Immature natural killer cell (primary cell): Measurements from ENCODE around the gene R3HDM4. TPM values are rescaled to one million over a fixed set of nuclear protein-coding genes. Genes with fewer than 3 reads are reported as not detected.
A peak's percentile ranks its signal among the peaks of the same experiment; 100 is the strongest.
"Not testable (repeated sequence)": the region's sequence is repeated elsewhere in the genome, so short reads cannot be mapped to it uniquely, and the experiment has no call there.

ENCODE experiments used
- DNase-seq, 3 donors: peaks; one replicate each; pipeline ENCODE4 v3.0.0; 2022; ENCODE audit warnings: mixed read lengths in 1 of 3
- H3K27ac Mint-ChIP-seq, 6 donors: one replicate each; pipeline ENCODE4 v1.8.0; 2020; ENCODE audit warnings: mixed read lengths in 6 of 6, mild to moderate bottlenecking in 5 of 6, inconsistent platforms in 4 of 6, moderate library complexity in 3 of 6
- H3K27me3 Mint-ChIP-seq, 3 donors: one replicate each; pipeline ENCODE4 v1.8.0; 2020 to 2021; ENCODE audit warnings: low read depth in 3 of 3, mild to moderate bottlenecking in 3 of 3, mixed read lengths in 3 of 3, moderate library complexity in 3 of 3, inconsistent platforms in 1 of 3
- H3K36me3 Mint-ChIP-seq, 3 donors: one replicate each; pipeline ENCODE4 v1.8.0; 2020; ENCODE audit warnings: mixed read lengths in 3 of 3, inconsistent platforms in 2 of 3, mild to moderate bottlenecking in 2 of 3
- H3K4me1 Mint-ChIP-seq, 2 donors: one replicate each; pipeline ENCODE4 v1.8.0; 2020; ENCODE audit warnings: inconsistent platforms in 2 of 2, mild to moderate bottlenecking in 2 of 2, mixed read lengths in 2 of 2, moderate library complexity in 1 of 2
- H3K4me3 Mint-ChIP-seq, 5 donors: one replicate each; pipeline ENCODE4 v1.8.0; 2020; ENCODE audit warnings: mild to moderate bottlenecking in 5 of 5, mixed read lengths in 5 of 5, inconsistent platforms in 3 of 5, moderate library complexity in 3 of 5
- H3K9me3 Mint-ChIP-seq, 6 donors: one replicate each; pipeline ENCODE4 v1.8.0; 2020; ENCODE audit warnings: mild to moderate bottlenecking in 6 of 6, mixed read lengths in 6 of 6, inconsistent platforms in 4 of 6, moderate library complexity in 3 of 6
- polyA plus RNA-seq, 3 donors: library from polyadenylated mRNA; unstranded; fragments of 300-500 nt; fragmentation: Illumina TruSeq; gene quantifications; one replicate each; pipeline ENCODE4 v1.2.3, GENCODE V29; 2021

The R3HDM4 gene
- 100 to 1,000 TPM in 1 of 3 donors, 10 to 100 TPM in 2; 83.5 to 146 (median 85.8) TPM for polyA plus RNA-seq

GRCh38 chr19:913080-913748 is at the start of gene R3HDM4:
TSS of gene R3HDM4 (minus strand) at chr19:913219. CDS start at chr19:913157, 62 bp downstream.
- DNase-seq = peak; percentile 80 to 81 (median 81)
- Mint-ChIP-seq H3K4me3 (peak within 1 kb of the TSS; percentile 82 to 88 (median 85)), H3K36me3 (peaks cover 0 to 4% (median 0%) of the 10 kb centered on the region in 3 donors), H3K9me3 (no peaks in the 10 kb centered on the region), H3K27ac (peak within 1 kb of the TSS; percentile 82 to 94 (median 87)), H3K27me3 (peaks cover 8 to 36% (median 17%) of the 10 kb centered on the region in 3 donors), H3K4me1 (peaks cover 25 to 28% of the 10 kb centered on the region in 2 donors)

- Mint-ChIP-seq H3K9me3 (peaks cover 0 to 2% (median 0%) of the 10 kb centered on the region in 6 donors), H3K4me3 (no peak overlapping the region), H3K27me3 (no peaks in the 10 kb centered on the region), H3K27ac (no peak overlapping the region), H3K4me1 (peaks cover 0 to 2% of the 10 kb centered on the region in 2 donors), H3K36me3 (peaks cover 4 to 8% (median 7%) of the 10 kb centered on the region in 3 donors)
- DNase-seq = no peak
Measured at GRCh38 chr19:961866-962620, 49.0 kb upstream of the R3HDM4 start.

- Mint-ChIP-seq H3K27me3 (no peaks in the 10 kb centered on the region), H3K9me3 (no peaks in the 10 kb centered on the region), H3K36me3 (peaks cover 4 to 5% (median 4%) of the 10 kb centered on the region in 3 donors), H3K27ac (no peak overlapping the region), H3K4me1 (peaks cover 0 to 2% of the 10 kb centered on the region in 2 donors), H3K4me3 (no peak overlapping the region)
- DNase-seq = no peak
Measured at GRCh38 chr19:960601-960938, 47.6 kb upstream of the R3HDM4 start.

- no peaks in the 10 kb centered on the region for H3K27me3 Mint-ChIP-seq
- no peaks in the 10 kb centered on the region for H3K9me3 Mint-ChIP-seq
- no peaks in the 10 kb centered on the region for H3K4me1 Mint-ChIP-seq
- DNase-seq = no peak
- H3K4me3 Mint-ChIP-seq = no peak overlapping the region
- H3K27ac Mint-ChIP-seq = no peak overlapping the region
- peaks cover 1% of the 10 kb centered on the region in 3 donors for H3K36me3 Mint-ChIP-seq
Measured at GRCh38 chr19:960020-960419, 47.0 kb upstream of the R3HDM4 start.

GRCh38 chr19:958967-959855 is 46.2 kb upstream of the R3HDM4 start:
- Mint-ChIP-seq H3K36me3 (no peaks in the 10 kb centered on the region), H3K27me3 (peaks cover 0 to 1% (median 0%) of the 10 kb centered on the region in 3 donors), H3K4me1 (no peaks in the 10 kb centered on the region), H3K4me3 (no peak overlapping the region), H3K27ac (no peak overlapping the region), H3K9me3 (no peaks in the 10 kb centered on the region)
- no peak for DNase-seq

GRCh38 chr19:957578-957977 is 44.6 kb upstream of the R3HDM4 start:
- not testable (repeated sequence) for H3K27ac Mint-ChIP-seq, H3K4me1 Mint-ChIP-seq, H3K4me3 Mint-ChIP-seq, H3K36me3 Mint-ChIP-seq, H3K27me3 Mint-ChIP-seq, DNase-seq, H3K9me3 Mint-ChIP-seq

- H3K27me3 Mint-ChIP-seq = peaks cover 0 to 1% (median 0%) of the 10 kb centered on the region in 3 donors
- DNase-seq = no peak
- no peaks in the 10 kb centered on the region for H3K9me3 Mint-ChIP-seq
- H3K36me3 Mint-ChIP-seq = no peaks in the 10 kb centered on the region
- no peak overlapping the region for H3K4me3 Mint-ChIP-seq
- peaks cover 10% of the 10 kb centered on the region in 2 donors for H3K4me1 Mint-ChIP-seq
- no peak overlapping the region for H3K27ac Mint-ChIP-seq
Measured at GRCh38 chr19:956766-957440, 43.9 kb upstream of the R3HDM4 start.

GRCh38 chr19:955803-956765 is 43.1 kb upstream of the R3HDM4 start:
- peaks cover 10 to 12% of the 10 kb centered on the region in 2 donors for H3K4me1 Mint-ChIP-seq
- H3K27me3 Mint-ChIP-seq = peaks cover 0 to 1% (median 0%) of the 10 kb centered on the region in 3 donors
- H3K36me3 Mint-ChIP-seq = no peaks in the 10 kb centered on the region
- no peak for DNase-seq
- H3K27ac Mint-ChIP-seq = no peak overlapping the region
- no peak overlapping the region for H3K4me3 Mint-ChIP-seq
- no peaks in the 10 kb centered on the region for H3K9me3 Mint-ChIP-seq

GRCh38 chr19:954672-955494 is 41.9 kb upstream of the R3HDM4 start:
- no peak overlapping the region for H3K4me3 Mint-ChIP-seq
- DNase-seq = no peak
- peaks cover 0 to 1% (median 0%) of the 10 kb centered on the region in 3 donors for H3K27me3 Mint-ChIP-seq
- no peaks in the 10 kb centered on the region for H3K9me3 Mint-ChIP-seq
- H3K27ac Mint-ChIP-seq = peak overlapping the region in 1 of 6 donors; percentile 55
- no peaks in the 10 kb centered on the region for H3K36me3 Mint-ChIP-seq
- peaks cover 10 to 12% of the 10 kb centered on the region in 2 donors for H3K4me1 Mint-ChIP-seq

- Mint-ChIP-seq H3K4me1 (peaks cover 10 to 12% of the 10 kb centered on the region in 2 donors), H3K27ac (no peak overlapping the region), H3K27me3 (peaks cover 0 to 1% (median 0%) of the 10 kb centered on the region in 3 donors), H3K36me3 (no peaks in the 10 kb centered on the region), H3K4me3 (no peak overlapping the region), H3K9me3 (no peaks in the 10 kb centered on the region)
- DNase-seq = no peak
Measured at GRCh38 chr19:954272-954671, 41.3 kb upstream of the R3HDM4 start.

GRCh38 chr19:953445-954271 is 40.6 kb upstream of the R3HDM4 start:
- Mint-ChIP-seq H3K4me3 (peak overlapping the region; percentile 57 to 75 (median 70)), H3K27me3 (peaks cover 0 to 1% (median 0%) of the 10 kb centered on the region in 3 donors), H3K27ac (peak overlapping the region in 3 of 6 donors; percentile 36 to 58 (median 45)), H3K4me1 (peaks cover 10 to 12% of the 10 kb centered on the region in 2 donors), H3K36me3 (no peaks in the 10 kb centered on the region), H3K9me3 (no peaks in the 10 kb centered on the region)
- no peak for DNase-seq
